GM21786 (cell line): ENCODE measurements around the gene ATG10.
"Not testable (repeated sequence)": the region's sequence is repeated elsewhere in the genome, so short reads cannot be mapped to it uniquely, and the experiment has no call there.

Source experiments
- ATAC-seq: cut with Tn5 transposase; IDR thresholded peaks from one replicate; pipeline ENCODE4 v1.9.1; 2021; ENCODE audit not compliant: unreplicated experiment

The ATG10 gene

GRCh38 chr5:82217917-82218316 is 246.1 kb downstream of the ATG10 start:
- no peak for ATAC-seq

- no peak for ATAC-seq
These were observed 246.7 kb downstream of the ATG10 start for GRCh38 chr5:82218374-82219156.

- ATAC-seq = no peak
These were observed 249.2 kb downstream of the ATG10 start for GRCh38 chr5:82221020-82221419.

GRCh38 chr5:82222597-82223574 is 251.1 kb downstream of the ATG10 start:
- no peak for ATAC-seq

- ATAC-seq = peak; percentile 91
These were observed 253.8 kb downstream of the ATG10 start for GRCh38 chr5:82225525-82226172.

- no peak for ATAC-seq
These were observed 263.1 kb downstream of the ATG10 start for GRCh38 chr5:82234885-82235284.

GRCh38 chr5:82244151-82244550 is 272.3 kb downstream of the ATG10 start:
- no peak for ATAC-seq

- ATAC-seq = no peak
These were observed 273.2 kb downstream of the ATG10 start for GRCh38 chr5:82244854-82245635.

GRCh38 chr5:82246960-82247574 is 275.2 kb downstream of the ATG10 start:
- no peak for ATAC-seq

- ATAC-seq = no peak
These were observed 280.9 kb downstream of the ATG10 start for GRCh38 chr5:82252744-82253143.

GRCh38 chr5:82255844-82256243 is 284.0 kb downstream of the ATG10 start:
- no peak for ATAC-seq

GRCh38 chr5:82257247-82257646 is 285.4 kb downstream of the ATG10 start:
- ATAC-seq = no peak

- no peak for ATAC-seq
These were observed 285.9 kb downstream of the ATG10 start for GRCh38 chr5:82257729-82258128.

- no peak for ATAC-seq
These were observed 287.5 kb downstream of the ATG10 start for GRCh38 chr5:82259172-82259800.

- no peak for ATAC-seq
These were observed 293.2 kb downstream of the ATG10 start for GRCh38 chr5:82265047-82265446.

- not testable (repeated sequence) for ATAC-seq
These were observed 295.6 kb downstream of the ATG10 start for GRCh38 chr5:82267297-82267933.

GRCh38 chr5:82269363-82269762 is 297.5 kb downstream of the ATG10 start:
- ATAC-seq = not testable (repeated sequence)

- ATAC-seq = not testable (repeated sequence)
These were observed 300.9 kb downstream of the ATG10 start for GRCh38 chr5:82272571-82273356.
